ENCODE measurements around the gene WDR77. TPM values are rescaled to one million over a fixed set of nuclear protein-coding genes. Genes with fewer than 3 reads are reported as not detected.

Gene WDR77
- total RNA-seq = 10 to 100 TPM; 21.4 to 36.8 TPM
- polyA plus RNA-seq = 10 to 100 TPM; 21.3 to 37.1 TPM
- long read RNA-seq, donor 1, transcript WDR77-201 (10 exons, 2,576 nt) = major isoform, 26 of 36 reads
- long read RNA-seq, donor 1, partial matches to known transcripts = 10 of 36 reads
- long read RNA-seq, donor 1, other reads (novel, unspliced or antisense) = 0 of 36 reads
- long read RNA-seq, donor 2, transcript WDR77-201 (10 exons, 2,576 nt) = major isoform, 5 of 5 reads
- long read RNA-seq, donor 2, partial matches to known transcripts = 0 of 5 reads
- long read RNA-seq, donor 2, other reads (novel, unspliced or antisense) = 0 of 5 reads
- long read RNA-seq, donor 3, transcript WDR77-201 (10 exons, 2,576 nt) = major isoform, 6 of 11 reads
- long read RNA-seq, donor 3, partial matches to known transcripts = 5 of 11 reads
- long read RNA-seq, donor 3, other reads (novel, unspliced or antisense) = 0 of 11 reads
- long read RNA-seq, donor 4, transcript WDR77-201 (10 exons, 2,576 nt) = major isoform, 11 of 11 reads
- long read RNA-seq, donor 4, partial matches to known transcripts = 0 of 11 reads
- long read RNA-seq, donor 4, other reads (novel, unspliced or antisense) = 0 of 11 reads
- long read RNA-seq, donor 5, transcript WDR77-201 (10 exons, 2,576 nt) = major isoform, 23 of 33 reads
- long read RNA-seq, donor 5, partial matches to known transcripts = 9 of 33 reads
- long read RNA-seq, donor 5, other reads (novel, unspliced or antisense) = 0 of 33 reads

DNA sequence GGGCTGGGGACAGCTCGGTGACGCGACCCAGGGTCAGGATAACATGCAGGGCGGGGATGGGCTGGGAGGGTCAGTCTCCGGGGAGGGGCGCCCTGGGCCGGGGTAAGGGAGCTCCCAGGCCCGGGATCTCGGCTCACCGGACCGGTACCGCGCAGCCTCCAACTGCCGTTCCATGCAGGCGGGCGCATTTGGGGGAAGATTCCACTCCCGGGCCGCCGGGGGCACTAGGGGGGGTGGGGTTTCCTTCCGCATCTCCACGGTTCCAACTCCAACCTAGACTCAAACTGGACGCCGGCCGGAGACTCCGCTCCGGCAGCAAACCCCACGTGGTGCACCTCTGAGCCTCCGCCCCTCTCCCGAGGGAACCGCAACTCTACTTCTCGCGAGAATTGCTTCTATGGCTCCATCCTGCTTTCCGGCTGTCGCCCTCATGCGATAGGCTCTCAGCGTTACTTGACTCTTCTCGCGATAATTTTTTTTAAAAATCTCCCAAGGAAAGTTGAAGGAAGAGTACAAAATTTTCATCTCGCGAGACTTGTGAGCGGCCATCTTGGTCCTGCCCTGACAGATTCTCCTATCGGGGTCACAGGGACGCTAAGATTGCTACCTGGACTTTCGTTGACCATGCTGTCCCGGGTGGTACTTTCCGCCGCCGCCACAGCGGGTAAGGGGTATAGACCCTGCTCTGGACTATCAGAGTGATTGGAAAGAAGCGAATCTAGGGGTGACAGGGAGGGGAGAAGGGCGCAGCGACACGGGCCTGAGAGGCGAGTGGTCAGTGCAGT, at the start of gene WDR77, which contains the start of gene ATP5PB:
Gene WDR77 (minus strand): TSS at position 339 of the 785 bp plus-strand sequence. CDS start 87 bp downstream, at position 252.
Gene ATP5PB (plus strand): TSS at position 547 of the 785 bp plus-strand sequence. CDS start 78 bp downstream, at position 625.
- WGBS, 2 donors = 0% methylated on average over 44 to 54 of the region's 54 CpGs
- Histone ChIP-seq H3K4me3 (peak within 1 kb of the TSS; percentile 86), H3K9ac (ENCODE audit: insufficient read depth in 1 of 2, low read length in 2 of 2) (peak within 1 kb of the TSS; percentile 94 to 95), H3K27ac (ENCODE audit: low read depth in 1 of 2, low read length in 1 of 2) (peak within 1 kb of the TSS; percentile 84 to 94), H3K27me3 (ENCODE audit: control insufficient read depth in 3 of 3, insufficient read depth in 3 of 3, low read length in 2 of 3) (no peaks in the 10 kb centered on the region), H3K4me1 (ENCODE audit: control insufficient read depth in 5 of 5, insufficient read depth in 5 of 5, low read length in 5 of 5) (peaks cover 2 to 36% (median 14%) of the 10 kb centered on the region in 5 donors), H3K9me3 (ENCODE audit: control insufficient read depth in 4 of 4, insufficient read depth in 3 of 4, low read length in 3 of 4) (no peaks in the 10 kb centered on the region), H3K36me3 (ENCODE audit: control insufficient read depth in 4 of 4, insufficient read depth in 4 of 4, low read length in 4 of 4) (peaks cover 8 to 14% (median 11%) of the 10 kb centered on the region in 4 donors)
- ATAC-seq (ENCODE audit: insufficient read depth, low FRiP score) (peak; percentile 98), DNase-seq (peak; percentile 97 to 100 (median 100))
- TF ChIP-seq, protein P1, sequence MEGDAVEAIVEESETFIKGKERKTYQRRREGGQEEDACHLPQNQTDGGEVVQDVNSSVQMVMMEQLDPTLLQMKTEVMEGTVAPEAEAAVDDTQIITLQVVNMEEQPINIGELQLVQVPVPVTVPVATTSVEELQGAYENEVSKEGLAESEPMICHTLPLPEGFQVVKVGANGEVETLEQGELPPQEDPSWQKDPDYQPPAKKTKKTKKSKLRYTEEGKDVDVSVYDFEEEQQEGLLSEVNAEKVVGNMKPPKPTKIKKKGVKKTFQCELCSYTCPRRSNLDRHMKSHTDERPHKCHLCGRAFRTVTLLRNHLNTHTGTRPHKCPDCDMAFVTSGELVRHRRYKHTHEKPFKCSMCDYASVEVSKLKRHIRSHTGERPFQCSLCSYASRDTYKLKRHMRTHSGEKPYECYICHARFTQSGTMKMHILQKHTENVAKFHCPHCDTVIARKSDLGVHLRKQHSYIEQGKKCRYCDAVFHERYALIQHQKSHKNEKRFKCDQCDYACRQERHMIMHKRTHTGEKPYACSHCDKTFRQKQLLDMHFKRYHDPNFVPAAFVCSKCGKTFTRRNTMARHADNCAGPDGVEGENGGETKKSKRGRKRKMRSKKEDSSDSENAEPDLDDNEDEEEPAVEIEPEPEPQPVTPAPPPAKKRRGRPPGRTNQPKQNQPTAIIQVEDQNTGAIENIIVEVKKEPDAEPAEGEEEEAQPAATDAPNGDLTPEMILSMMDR (IDR thresholded peaks at IDR 0.05; ENCODE audit: control extremely low read depth, extremely low read depth) = no peak

DNA sequence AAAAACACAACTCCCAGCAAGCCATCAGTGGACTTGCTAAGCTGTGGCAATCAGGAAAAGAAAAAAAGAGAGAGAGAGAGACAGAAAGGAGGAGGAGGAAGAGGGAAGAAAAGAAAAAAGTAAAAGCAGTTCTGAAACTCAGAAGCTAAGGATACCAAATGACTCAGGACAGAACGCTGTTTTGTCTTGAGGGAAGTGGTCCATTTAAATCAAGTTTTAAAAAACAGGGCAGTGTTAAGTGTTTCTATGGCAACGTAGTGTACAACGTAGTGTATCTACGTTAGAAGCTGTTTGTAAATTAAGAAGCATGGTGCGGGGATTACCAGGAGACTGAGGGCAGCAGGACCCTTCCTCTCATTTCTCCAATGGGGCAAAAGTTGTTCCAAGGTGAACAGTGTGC, 48.5 kb upstream of the WDR77 start:
- Histone ChIP-seq H3K27ac (ENCODE audit: low read depth in 1 of 2, low read length in 1 of 2) (no peak overlapping the region), H3K4me1 (ENCODE audit: control insufficient read depth in 5 of 5, insufficient read depth in 5 of 5, low read length in 5 of 5) (no peaks in the 10 kb centered on the region), H3K9me3 (ENCODE audit: control insufficient read depth in 4 of 4, insufficient read depth in 3 of 4, low read length in 3 of 4) (no peaks in the 10 kb centered on the region), H3K4me3 (no peak overlapping the region), H3K36me3 (ENCODE audit: control insufficient read depth in 4 of 4, insufficient read depth in 4 of 4, low read length in 4 of 4) (no peaks in the 10 kb centered on the region), H3K27me3 (ENCODE audit: control insufficient read depth in 3 of 3, insufficient read depth in 3 of 3, low read length in 2 of 3) (no peaks in the 10 kb centered on the region), H3K9ac (ENCODE audit: insufficient read depth in 1 of 2, low read length in 2 of 2) (no peak overlapping the region)
- ATAC-seq (ENCODE audit: insufficient read depth, low FRiP score) (no peak), DNase-seq (no peak)
- 64 to 66% methylated on average over 5 of the region's 5 CpGs for WGBS, 2 donors
- TF ChIP-seq, protein P1 (IDR thresholded peaks at IDR 0.05; ENCODE audit: control extremely low read depth, extremely low read depth) = no peak

DNA sequence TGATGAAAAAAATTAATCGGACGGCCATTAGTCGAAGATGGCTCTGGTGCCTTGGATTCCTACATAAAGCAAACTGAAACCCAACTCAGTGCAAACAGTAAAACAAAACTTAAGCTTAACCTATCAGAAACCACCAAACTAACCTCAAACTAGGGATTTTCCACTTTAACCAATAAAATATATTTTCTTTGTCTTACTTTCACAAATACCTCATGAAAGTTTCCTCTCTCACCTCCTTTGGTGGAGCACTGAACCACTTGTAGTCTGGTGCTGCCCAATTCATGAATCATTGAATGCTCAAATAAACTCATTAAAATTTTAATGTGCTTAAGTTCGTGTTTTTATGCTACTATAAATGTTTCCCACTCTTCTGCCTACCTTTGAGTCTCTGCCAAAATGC, 47.3 kb upstream of the WDR77 start:
- Histone ChIP-seq H3K27me3 (ENCODE audit: control insufficient read depth in 3 of 3, insufficient read depth in 3 of 3, low read length in 2 of 3) (no peaks in the 10 kb centered on the region), H3K9ac (ENCODE audit: insufficient read depth in 1 of 2, low read length in 2 of 2) (no peak overlapping the region), H3K9me3 (ENCODE audit: control insufficient read depth in 4 of 4, insufficient read depth in 3 of 4, low read length in 3 of 4) (no peaks in the 10 kb centered on the region), H3K4me3 (no peak overlapping the region), H3K27ac (ENCODE audit: low read depth in 1 of 2, low read length in 1 of 2) (no peak overlapping the region), H3K4me1 (ENCODE audit: control insufficient read depth in 5 of 5, insufficient read depth in 5 of 5, low read length in 5 of 5) (no peaks in the 10 kb centered on the region), H3K36me3 (ENCODE audit: control insufficient read depth in 4 of 4, insufficient read depth in 4 of 4, low read length in 4 of 4) (no peaks in the 10 kb centered on the region)
- no peak for ATAC-seq (ENCODE audit: insufficient read depth, low FRiP score)
- DNase-seq = no peak
- TF ChIP-seq, protein P1 (IDR thresholded peaks at IDR 0.05; ENCODE audit: control extremely low read depth, extremely low read depth) = no peak
- 89 to 92% methylated on average over 4 of the region's 4 CpGs for WGBS, 2 donors
